ENCODE measurements around the gene IMPG1.

Gene IMPG1

DNA sequence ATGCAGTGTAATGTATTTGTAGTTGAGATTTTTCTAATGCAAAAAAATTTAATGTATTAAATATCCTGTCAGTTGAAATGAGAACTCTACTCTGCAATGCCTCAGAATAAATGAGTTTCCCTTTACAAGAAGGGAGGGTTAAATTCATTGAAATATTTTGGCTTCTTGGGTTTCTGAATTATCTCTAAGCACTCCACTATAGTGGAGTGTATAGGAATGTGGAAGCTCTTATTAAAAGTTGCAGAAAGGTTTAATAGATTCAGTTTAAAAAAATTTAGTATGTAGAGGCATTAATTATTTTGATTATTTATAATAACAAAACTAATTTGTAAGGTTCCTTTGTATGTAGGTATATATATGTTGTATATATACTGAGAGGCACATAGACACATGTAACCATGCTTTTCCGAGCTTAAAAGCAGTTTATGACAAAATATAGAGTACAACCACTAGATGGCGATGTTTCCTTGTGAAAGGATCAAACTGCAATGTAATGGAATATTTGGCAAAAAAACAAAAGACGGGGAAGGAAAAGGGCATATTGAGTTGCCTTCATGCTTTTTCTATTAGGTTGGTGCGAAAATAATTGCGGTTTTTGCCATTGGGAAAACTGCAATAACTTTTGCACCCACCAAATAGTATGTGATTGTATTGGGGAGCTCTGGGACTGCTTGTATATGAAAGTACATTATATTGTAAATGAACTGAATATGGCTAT lies 179.2 kb downstream of the IMPG1 start:
- DNase-seq: peak in 1 of 56 donors; percentile 57

GRCh38 chr6:75892384-75892783 lies 180.1 kb downstream of the IMPG1 start:
- no peak for DNase-seq

GRCh38 chr6:75884822-75885221 lies 187.6 kb downstream of the IMPG1 start:
- DNase-seq: no peak

DNA sequence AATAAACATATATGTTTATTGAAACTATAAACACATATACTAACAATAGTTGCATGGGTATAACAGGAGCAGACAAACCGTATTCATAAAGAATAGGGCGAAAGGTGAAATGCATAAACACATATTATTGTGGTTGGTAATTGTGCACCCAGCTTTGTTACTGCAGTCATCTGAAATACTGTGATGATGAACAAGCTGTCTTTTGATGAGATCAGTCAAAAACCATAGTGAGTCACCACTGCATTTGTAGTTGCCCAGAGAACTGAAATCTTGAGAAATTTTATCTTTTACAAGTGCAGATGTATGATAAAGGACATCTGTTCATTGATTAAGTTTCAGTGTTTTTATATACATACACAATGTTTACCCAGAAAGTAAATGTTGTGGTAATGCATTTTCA lies 189.7 kb downstream of the IMPG1 start:
- no peak for DNase-seq

DNA sequence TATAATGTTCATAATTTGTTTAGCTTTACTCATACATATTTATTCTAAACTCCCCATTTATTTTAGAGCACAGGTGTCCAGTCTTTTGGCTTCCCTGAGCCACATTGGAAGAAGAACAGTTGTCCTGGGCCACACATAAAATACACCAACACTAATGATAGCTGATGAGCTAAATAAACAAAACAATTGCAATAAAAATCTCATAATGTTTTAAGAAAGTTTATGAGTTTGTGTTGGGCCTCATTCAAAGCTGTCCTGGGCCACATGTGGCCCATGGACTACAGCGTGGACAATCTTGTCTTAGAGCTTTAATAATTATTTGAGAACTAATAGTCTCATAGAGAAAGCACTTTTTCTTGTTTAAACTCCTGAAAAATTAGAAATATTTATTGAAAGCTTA lies 192.2 kb downstream of the IMPG1 start:
- no peak for DNase-seq

- no peak for DNase-seq
Observed at GRCh38 chr6:75876152-75876551, 196.3 kb downstream of the IMPG1 start.

DNA sequence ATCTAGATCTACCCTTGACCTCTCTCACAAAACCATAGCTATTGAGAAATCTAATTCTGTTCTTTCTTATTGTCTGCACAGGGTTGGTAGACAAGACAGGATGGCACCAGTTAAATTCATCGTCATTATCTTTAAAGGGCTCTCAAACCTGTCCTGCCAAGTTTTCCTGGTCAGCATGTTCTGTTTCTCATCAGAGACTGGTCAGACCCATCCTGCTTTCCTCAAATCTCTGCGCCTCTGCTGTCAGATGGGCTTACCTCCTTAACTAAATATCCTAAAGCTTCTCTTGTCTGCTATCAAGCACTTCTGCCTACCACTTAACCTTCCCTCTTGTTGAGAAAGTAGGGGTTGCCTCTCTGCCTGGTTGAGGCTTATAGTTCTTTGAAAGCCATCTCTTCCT lies 198.2 kb downstream of the IMPG1 start:
- DNase-seq: no peak

All from amygdala (tissue), 56 donors.